Fibroblast of peridontal ligament (primary cell): Measurements from ENCODE around the gene SSR4.

ENCODE experiments used
- DNase-seq: peaks from one replicate; pipeline ENCODE4 v3.0.0-alpha.2; 2010; ENCODE audit errors: extremely low read depth

The SSR4 gene

DNA sequence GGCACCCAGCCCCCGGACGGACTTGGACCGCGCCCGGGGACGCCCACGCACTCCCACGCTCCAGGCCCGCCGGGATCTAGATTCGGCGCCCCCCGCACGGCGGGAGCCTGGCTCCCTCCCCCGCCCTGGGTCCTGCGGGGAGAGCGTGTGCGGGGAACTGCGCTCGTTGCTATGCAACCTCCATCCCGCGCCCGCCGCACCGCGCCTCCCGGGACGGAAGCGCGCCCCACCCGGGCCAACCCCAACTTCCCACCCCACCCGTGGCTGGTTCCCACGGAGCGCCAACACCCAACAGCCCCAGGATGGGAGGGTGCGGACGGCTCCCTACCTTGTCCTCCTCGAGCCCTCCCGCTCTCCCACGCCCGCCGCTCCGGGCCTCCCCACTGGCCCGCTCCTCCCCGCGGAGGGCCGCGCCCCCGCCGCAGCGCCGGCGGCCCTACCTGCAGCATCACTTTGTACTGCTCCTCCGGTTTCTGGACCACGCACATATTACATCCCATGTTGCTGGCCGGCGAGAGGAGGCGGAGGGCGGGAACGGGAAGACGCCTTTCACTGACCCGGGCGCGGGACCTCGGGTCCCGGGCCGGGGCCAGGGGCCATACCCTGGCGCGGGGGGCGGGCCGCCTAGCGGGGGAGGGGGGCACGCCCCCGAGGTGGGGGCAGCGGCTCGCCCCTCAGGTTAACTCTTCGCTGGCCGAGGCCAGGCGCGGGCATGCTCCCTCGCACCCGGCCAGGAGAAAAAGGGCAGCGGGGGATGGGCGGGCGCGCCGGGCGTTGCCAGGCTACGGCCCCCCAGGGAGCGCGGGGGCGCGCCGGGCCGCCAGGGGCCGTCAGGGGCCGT is 35.6 kb downstream of the SSR4 start, which contains the start of gene PDZD4:
Gene PDZD4 (minus strand): TSS at position 746 of the 841 bp plus-strand sequence. CDS start 246 bp downstream, at position 500.
- no peak for DNase-seq

DNA sequence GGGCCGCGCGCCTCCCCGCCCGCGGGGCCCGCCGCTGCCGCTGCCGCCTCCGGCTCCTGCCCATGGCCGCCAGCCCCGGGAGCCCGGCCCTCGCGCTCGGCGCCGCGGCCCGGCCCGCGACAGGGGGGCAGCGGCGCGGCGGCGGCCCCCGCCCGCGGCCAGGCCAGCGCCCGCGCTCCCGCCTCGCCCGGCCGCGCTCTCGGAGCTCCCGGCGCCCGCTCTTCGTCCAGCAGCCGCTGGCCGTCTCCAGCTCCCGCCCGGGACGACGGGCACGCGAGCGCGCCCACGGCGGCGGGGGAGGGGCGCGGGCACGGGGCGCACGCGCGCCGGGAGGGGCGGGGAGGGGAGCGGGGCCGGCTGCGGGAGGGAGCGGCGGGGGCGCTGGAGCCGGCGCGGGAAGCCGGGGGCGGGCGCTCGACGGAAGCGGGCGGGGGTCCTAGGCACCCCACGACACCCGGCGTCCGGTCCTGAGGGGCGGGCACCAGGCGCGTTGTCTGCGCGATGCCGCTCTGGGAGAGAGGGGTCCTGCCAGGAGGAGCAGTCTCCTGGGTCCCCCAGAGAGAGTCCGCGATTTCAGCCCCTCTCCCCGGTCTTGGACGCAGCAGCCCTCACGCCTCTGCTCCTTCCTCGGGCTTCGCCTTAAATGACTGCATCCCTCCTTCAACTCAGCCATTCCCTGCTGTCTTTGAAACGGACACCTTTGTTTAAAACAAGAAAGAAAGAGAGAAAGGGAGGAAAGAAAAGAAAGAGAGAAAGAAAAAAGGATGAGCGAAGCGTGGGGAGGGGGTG is 36.4 kb downstream of the SSR4 start:
- DNase-seq, result no peak

DNA sequence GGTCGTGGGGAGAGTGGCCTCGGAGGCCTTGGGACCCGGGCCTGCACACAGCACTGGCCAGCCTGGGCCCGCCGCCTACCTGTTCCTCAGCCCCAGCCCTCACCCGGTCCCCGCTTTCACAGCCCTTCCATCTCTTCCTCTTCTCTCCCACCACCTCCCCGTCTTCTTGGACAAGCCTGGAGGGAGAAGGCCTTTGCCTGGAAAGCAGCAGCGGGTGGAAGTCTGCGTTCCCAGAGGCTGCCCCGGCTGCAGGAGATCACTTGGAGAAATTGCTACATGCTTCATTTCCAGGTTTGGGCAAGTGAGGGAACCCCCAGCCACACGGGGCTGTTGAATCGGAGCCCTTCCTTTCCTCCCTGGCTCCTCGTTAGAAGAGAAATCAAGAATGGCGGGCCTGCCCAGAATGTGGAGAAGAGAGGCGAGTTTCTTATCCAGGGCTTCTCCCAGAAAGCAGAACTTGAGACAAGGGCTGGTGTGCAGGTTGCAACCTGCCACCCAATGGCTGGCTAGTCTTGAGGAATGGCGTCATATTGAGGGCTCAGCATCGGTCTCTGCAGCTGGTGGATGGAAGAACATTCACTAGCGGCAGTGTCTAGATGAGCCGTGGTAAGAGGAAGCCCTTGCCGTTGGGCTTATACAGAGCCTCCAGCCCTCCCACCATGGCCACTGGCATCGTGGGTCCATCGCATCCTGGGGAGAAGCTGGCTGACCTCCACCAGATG is 37.1 kb downstream of the SSR4 start:
- no peak for DNase-seq

DNA sequence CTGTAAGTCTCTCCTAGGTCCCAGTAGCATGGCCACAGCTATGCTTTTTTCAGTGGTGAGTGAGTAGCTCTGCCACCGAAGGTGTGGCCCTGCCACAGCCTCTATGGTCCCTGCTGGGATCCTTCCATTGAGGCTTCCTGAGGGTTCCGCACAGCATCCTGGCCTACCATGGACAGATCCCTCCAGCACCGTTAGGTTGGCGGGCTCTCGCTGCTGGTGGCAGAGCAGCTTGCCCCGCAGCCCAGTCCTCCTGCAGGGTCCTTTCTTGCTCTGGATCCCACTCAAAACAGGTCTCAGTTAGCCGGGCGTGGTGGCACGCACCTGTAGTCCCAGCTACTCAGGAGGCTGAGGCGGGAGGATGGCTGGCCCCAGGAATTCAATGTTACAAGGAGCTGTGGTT is 38.3 kb downstream of the SSR4 start:
- no peak for DNase-seq

DNA sequence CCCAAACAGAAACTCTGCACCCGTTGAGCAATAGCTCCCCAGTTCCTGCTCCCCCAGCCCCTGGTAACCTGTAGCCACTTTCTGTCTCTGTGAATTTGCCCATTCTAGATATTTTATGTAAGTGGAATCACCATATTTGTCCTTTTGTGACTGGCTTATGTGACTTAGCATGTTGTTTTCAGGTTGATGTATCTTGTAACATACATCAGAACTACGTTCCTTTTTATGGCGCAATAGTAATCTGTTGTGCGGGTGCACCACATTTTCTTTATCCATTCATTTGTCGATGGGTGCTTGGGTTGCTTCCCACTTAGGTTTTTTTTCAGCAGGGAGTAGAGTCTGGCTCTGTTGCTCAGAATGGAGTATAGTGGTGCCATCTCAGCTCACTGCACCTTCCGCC is 42.5 kb downstream of the SSR4 start:
- no peak for DNase-seq

DNA sequence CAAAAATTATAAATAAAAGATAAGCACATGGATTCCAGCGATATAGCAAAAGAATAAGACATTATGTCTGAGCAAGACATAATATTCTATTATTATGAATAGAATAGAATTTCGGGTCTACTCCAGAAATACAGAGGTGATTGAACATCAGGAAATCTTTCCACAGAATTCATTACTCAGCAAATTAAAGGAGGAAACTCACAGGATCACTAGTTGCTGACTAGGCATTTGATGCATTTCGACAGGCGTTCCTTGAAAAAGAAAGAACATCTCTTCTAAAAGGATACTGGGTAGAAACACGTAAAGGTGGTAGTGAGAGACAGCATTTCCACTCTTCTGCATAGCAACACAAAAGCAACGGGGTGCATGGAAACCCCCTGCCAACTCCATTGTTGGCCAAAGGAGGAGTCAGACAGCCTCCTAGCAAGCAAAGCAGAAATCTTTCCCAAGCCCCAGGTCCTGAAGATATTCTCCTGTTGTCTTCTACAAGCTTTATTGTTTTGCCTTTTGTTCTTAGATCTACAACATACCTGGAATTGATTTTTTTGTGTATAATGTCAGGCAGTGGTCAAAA is 50.1 kb downstream of the SSR4 start:
- DNase-seq, result no peak

DNA sequence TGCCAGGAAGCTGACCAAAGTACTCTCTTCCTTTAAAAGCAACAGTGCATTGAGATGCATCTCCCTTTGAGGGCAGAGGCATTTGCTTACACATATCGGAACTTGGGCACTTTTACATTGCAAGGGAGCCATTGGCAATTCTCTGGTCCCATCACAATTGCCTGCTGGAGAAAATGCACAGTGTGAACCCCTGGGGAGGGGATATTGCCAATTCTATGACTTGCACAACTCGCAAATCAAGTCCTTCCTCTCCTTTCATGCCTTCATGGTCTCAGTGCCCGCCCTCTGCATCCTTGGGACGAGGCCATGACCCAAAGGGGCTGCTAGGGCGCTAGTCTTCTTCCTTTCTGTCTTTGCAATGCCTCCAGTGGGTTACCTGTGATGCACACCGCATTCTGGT is 50.7 kb downstream of the SSR4 start:
- DNase-seq, result no peak

DNA sequence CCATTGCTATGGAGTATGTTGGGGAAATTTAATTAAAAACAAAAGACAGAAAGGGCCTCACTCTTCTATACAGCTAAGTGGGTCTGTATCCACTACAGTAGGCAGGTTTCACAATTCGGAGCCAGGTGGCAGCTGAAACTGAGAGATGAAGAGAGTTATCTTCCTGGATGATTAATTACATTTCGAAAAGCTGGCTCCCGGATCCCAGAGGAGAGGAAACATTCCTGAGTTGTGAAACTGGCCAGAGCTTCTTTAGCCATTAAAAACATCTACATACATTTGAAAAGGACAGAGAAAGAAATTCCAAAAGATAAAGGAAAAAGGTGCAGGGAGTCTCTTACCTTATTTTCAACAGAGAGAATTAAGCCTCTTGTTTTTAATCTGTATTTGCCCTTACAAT is 51.4 kb downstream of the SSR4 start:
- no peak for DNase-seq
